GM12878 (cell line): ENCODE results near the gene VTA1. TPM values are rescaled to one million over a fixed set of nuclear protein-coding genes. Genes with fewer than 3 reads are reported as not detected.

Source experiments
- ATAC-seq: fragments of 200-7000 bp; cut with Tn5 transposase; 3 replicates; pipeline ENCODE4 v1.9.1; 2020; ENCODE audit warnings: mild to moderate bottlenecking, moderate library complexity
- BruUV-seq: library from RNA; stranded (reverse); fragments of 400-500 nt; replicated peaks from 2 replicates; lab custom pipeline; 2021; lab: Mats Ljungman, UMichigan
- CTCF ChIA-PET: fragments of 300-600 bp; sonication (Branson Sonifier 250); formaldehyde crosslinking; extraction: SDS; loops from one replicate; lab custom pipeline; 2021; ENCODE audit warnings: inconsistent platforms; lab: Yijun Ruan, JAX
- POLR2A ChIA-PET: fragments of 350-600 bp; formaldehyde crosslinking; extraction: SDS; loops from one replicate; lab custom pipeline; 2021; ENCODE audit warnings: inconsistent platforms; lab: Charles Lee
- RAD21 ChIA-PET: fragments of 300-600 bp; sonication (Branson Sonifier 250); formaldehyde crosslinking; loops from one replicate; lab custom pipeline; 2023; ENCODE audit warnings: antibody characterized with exemption; ENCODE audit not compliant: unreplicated experiment; lab: Charles Lee
- SMC1A ChIA-PET: fragments of 300-600 bp; sonication (Branson Sonifier 250); formaldehyde crosslinking; loops from one replicate; lab custom pipeline; 2023; ENCODE audit not compliant: unreplicated experiment, uncharacterized antibody; lab: Charles Lee
- DNase-seq: peaks from one replicate; pipeline ENCODE4 v3.0.0-alpha.2; 2011; ENCODE audit warnings: low read depth, low spot score
- FAIRE-seq: peaks from 3 replicates; lab custom pipeline; 2011; peaks lifted over from hg19 to GRCh38; lab: Jason Lieb, UNC
- H2AFZ ChIP-seq: 2 replicates; pipeline ENCODE4 v1.6.0; 2011; ENCODE audit warnings: low read depth, low read length, control low read depth; ENCODE audit not compliant: control insufficient read depth
- H3K27ac ChIP-seq: 2 replicates; pipeline ENCODE4 v1.5.1; 2011; ENCODE audit warnings: control low read depth; ENCODE audit not compliant: control insufficient read depth, insufficient read depth
- H3K27me3 ChIP-seq, 2 experiments: replicated peaks in 1 of 2; 2 replicates each; pipeline versions ENCODE4 v1.6.0 to v1.6.1; 2011; ENCODE audit warnings: low read length in 1 of 2; ENCODE audit not compliant: control insufficient read depth in 2 of 2, insufficient read depth in 2 of 2
- H3K36me3 ChIP-seq, 2 experiments: 2 replicates each; pipeline ENCODE4 v1.5.1; 2011; ENCODE audit warnings: low read length in 1 of 2; ENCODE audit not compliant: control insufficient read depth in 2 of 2, insufficient read depth in 2 of 2
- H3K4me1 ChIP-seq: 2 replicates; pipeline ENCODE4 v1.6.1; 2011; ENCODE audit warnings: mild to moderate bottlenecking, low read length, moderate library complexity, mixed read lengths; ENCODE audit not compliant: control insufficient read depth, insufficient read depth
- H3K4me2 ChIP-seq: 2 replicates; pipeline ENCODE4 v1.6.0; 2011; ENCODE audit warnings: control low read depth; ENCODE audit not compliant: control insufficient read depth, insufficient read depth
- H3K4me3 ChIP-seq: fragments of 200-600 bp; sonication (generic); 2 replicates; pipeline ENCODE4 v1.5.1; 2016
- H3K79me2 ChIP-seq: 2 replicates; pipeline ENCODE4 v1.6.0; 2011; ENCODE audit warnings: low read length; ENCODE audit not compliant: control insufficient read depth, insufficient read depth
- H3K9ac ChIP-seq: 2 replicates; pipeline ENCODE4 v1.8.0; 2011; ENCODE audit warnings: low read length, control low read depth, mixed read lengths; ENCODE audit not compliant: control insufficient read depth, insufficient read depth
- H3K9me3 ChIP-seq: replicated peaks from 3 replicates; pipeline ENCODE4 v1.5.1; 2011; ENCODE audit warnings: mild to moderate bottlenecking, low read length; ENCODE audit not compliant: control insufficient read depth, insufficient read depth
- H4K20me1 ChIP-seq: 2 replicates; pipeline ENCODE4 v1.6.0; 2011; ENCODE audit not compliant: control insufficient read depth, insufficient read depth
- BACH1 ChIP-seq: fragments of 450-650 bp; IDR thresholded peaks from 2 replicates; pipeline ENCODE4 v1.6.1; 2017; ENCODE audit warnings: mild to moderate bottlenecking, borderline replicate concordance
- IRF5 ChIP-seq: fragments of 450-650 bp; IDR thresholded peaks from 2 replicates; pipeline ENCODE4 v1.6.1; 2017; ENCODE audit warnings: borderline replicate concordance
- KDM1A ChIP-seq: fragments of 200-600 bp; sonication (generic); IDR thresholded peaks from 2 replicates; pipeline ENCODE4 v1.6.1; 2016; ENCODE audit warnings: borderline replicate concordance
- NRF1 ChIP-seq: conservative IDR thresholded peaks from 2 replicates; pipeline ENCODE4 v1.6.1; 2011; ENCODE audit warnings: mild to moderate bottlenecking, low read depth, low read length, improper control_type of control experiment
- PML ChIP-seq: IDR thresholded peaks from 2 replicates; pipeline ENCODE4 v1.6.1; 2012; ENCODE audit warnings: low read length, inconsistent platforms
- WGBS: methylation state at CpG from one replicate; pipeline ENCODE4 v1.1.6; 2016; ENCODE audit warnings: low lambda C conversion rate; ENCODE audit not compliant: insufficient replicate concordance, insufficient coverage; ENCODE audit errors: missing lambda C conversion rate; 5-methylcytosine and 5-hydroxymethylcytosine counted together
- in situ Hi-C: fragments of 300-500 bp; cut with MboI; formaldehyde crosslinking; loops from 9 replicates; pipeline ENCODE4 v1.14.3; 2018; ENCODE audit warnings: mixed read lengths
- intact Hi-C: fragments of 100-400 bp; cut with micrococcal nuclease; formaldehyde crosslinking; loops from one replicate; pipeline ENCODE4 v1.14.2; 2022; ENCODE audit not compliant: unreplicated experiment
- polyA plus RNA-seq, 11 experiments: library from polyadenylated mRNA; depleted of rRNA in 4 of 11; unstranded in 6 of 11; stranded (reverse) in 5 of 11; fragments of >200 nt; fragmentation: Nextera tagmentation in 4 of 11; fragmentation: Illumina TruSeq in 1 of 11; extraction: Ambion mirVana in 4 of 11; extraction: Trizol in 1 of 11; gene quantifications; 1 replicate in 1 of 11; 2 replicates in 10 of 11; pipeline versions ENCODE4 v1.2.1 to v1.2.3, GENCODE V29; 2011 to 2016; ENCODE audit warnings: inconsistent platforms in 2 of 11, missing spikeins in 2 of 11, low read depth in 1 of 11
- total RNA-seq, 4 experiments: library from RNA; depleted of rRNA in 3 of 4; stranded (reverse); fragments of >200 nt in 3 of 4; fragmentation: Illumina TruSeq in 1 of 4; extraction: Trizol in 1 of 4; gene quantifications; 2 replicates each; pipeline versions ENCODE4 v1.2.1 to v1.2.3, GENCODE V29; 2013 to 2021
- TF ChIP-seq, protein P1 (sequence below): IDR thresholded peaks from 2 replicates; pipeline ENCODE4 v1.6.1; 2011; ENCODE audit warnings: borderline replicate concordance, low read depth, mild to moderate bottlenecking, moderate library complexity, mixed read lengths, low read length; ENCODE audit not compliant: insufficient read depth; ENCODE audit errors: extremely low read length

Gene VTA1
- total and polyA plus RNA-seq, 10 of the 15 experiments (the other 5 are each of a cell fraction or from before 2014, with no cell fraction given), result 48.3 to 126 (median 90.7) TPM

GRCh38 chr6:142266060-142266459, 119.0 kb downstream of the VTA1 start:
- no peak overlapping the region for H3K9ac ChIP-seq
- no peaks in the 10 kb centered on the region for H3K9me3 ChIP-seq
- no peak overlapping the region for H3K4me2 ChIP-seq
- no peak overlapping the region for H2AFZ ChIP-seq
- H3K4me3 ChIP-seq, result no peak overlapping the region
- intact Hi-C loops (no loop called here), in situ Hi-C loops (no loop called here)
- WGBS, result 66% methylated on average over 4 of the region's 4 CpGs
- H3K79me2 ChIP-seq, result no peaks in the 10 kb centered on the region
- CTCF ChIA-PET, result interaction anchor here (0.7 to 1.7 kb wide), 3 partner anchors 21 to 107 kb away, joined by 3 to 4 read pairs (median 3); no protein-coding TSS in a partner anchor
- H4K20me1 ChIP-seq, result no peaks in the 10 kb centered on the region
- POLR2A ChIA-PET, result no interaction called here
- no peak for TF ChIP-seq IRF5
- no peak for TF ChIP-seq PML
- TF ChIP-seq, protein P1, sequence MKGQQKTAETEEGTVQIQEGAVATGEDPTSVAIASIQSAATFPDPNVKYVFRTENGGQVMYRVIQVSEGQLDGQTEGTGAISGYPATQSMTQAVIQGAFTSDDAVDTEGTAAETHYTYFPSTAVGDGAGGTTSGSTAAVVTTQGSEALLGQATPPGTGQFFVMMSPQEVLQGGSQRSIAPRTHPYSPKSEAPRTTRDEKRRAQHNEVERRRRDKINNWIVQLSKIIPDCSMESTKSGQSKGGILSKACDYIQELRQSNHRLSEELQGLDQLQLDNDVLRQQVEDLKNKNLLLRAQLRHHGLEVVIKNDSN, result no peak
- no peak for TF ChIP-seq NRF1
- no peak for TF ChIP-seq KDM1A
- TF ChIP-seq BACH1, result no peak
- no peaks in the 10 kb centered on the region for H3K4me1 ChIP-seq
- SMC1A ChIA-PET, result interaction anchor here (1.1 kb wide), 1 partner anchor 13 kb away, joined by 3 read pairs; no protein-coding TSS in a partner anchor
- DNase-seq, result no peak
- RAD21 ChIA-PET, result no interaction called here
- H3K36me3 ChIP-seq, result no peaks in the 10 kb centered on the region
- BruUV-seq, result no TSS peak
- FAIRE-seq, result no peak
- H3K27me3 ChIP-seq, result no peaks in the 10 kb centered on the region
- no peak for ATAC-seq
- no peak overlapping the region for H3K27ac ChIP-seq
